ENCODE measurements around the gene PATE3. TPM values are rescaled to one million over a fixed set of nuclear protein-coding genes. Genes with fewer than 3 reads are reported as not detected.

Gene PATE3
- total and polyA plus RNA-seq, 10 of the 15 experiments (the other 5 are each of a cell fraction or from before 2014, with no cell fraction given) = not detected

GRCh38 chr11:125768336-125769046 lies 19.4 kb upstream of the PATE3 start:
- Histone ChIP-seq H3K27ac (ENCODE audit: control insufficient read depth, insufficient read depth) (no peak overlapping the region), H3K27me3 (replicated peaks in 1 of 2; ENCODE audit: control insufficient read depth in 2 of 2, insufficient read depth in 2 of 2, low read length in 1 of 2) (peaks cover 0 to 3% of the 10 kb centered on the region in 2 experiments; a peak in 3 of 4 replicates), H3K4me1 (ENCODE audit: control insufficient read depth, insufficient read depth, low read length) (no peaks in the 10 kb centered on the region), H2AFZ (ENCODE audit: control insufficient read depth, low read depth, low read length) (no peak overlapping the region), H3K9ac (ENCODE audit: control insufficient read depth, insufficient read depth, low read length) (no peak overlapping the region), H3K4me2 (ENCODE audit: control insufficient read depth, insufficient read depth) (no peak overlapping the region), H3K36me3 (ENCODE audit: control insufficient read depth in 2 of 2, insufficient read depth in 2 of 2, low read length in 1 of 2) (no peaks in the 10 kb centered on the region), H3K9me3 (replicated peaks; ENCODE audit: control insufficient read depth, insufficient read depth, low read length) (no peaks in the 10 kb centered on the region), H4K20me1 (ENCODE audit: control insufficient read depth, insufficient read depth) (no peaks in the 10 kb centered on the region), H3K4me3 (no peak overlapping the region), H3K79me2 (ENCODE audit: control insufficient read depth, insufficient read depth, low read length) (no peaks in the 10 kb centered on the region)
- POLR2A ChIA-PET = no interaction called here
- DNase-seq (ENCODE audit: low read depth, low spot score) (no peak), FAIRE-seq (no peak), ATAC-seq (no peak)
- 31% methylated on average over 10 of the region's 10 CpGs for WGBS (ENCODE audit: insufficient coverage, insufficient replicate concordance, low lambda C conversion rate, missing lambda C conversion rate)
- SMC1A ChIA-PET (ENCODE audit: uncharacterized antibody, unreplicated experiment) = no interaction called here
- TF ChIP-seq JUNB (IDR thresholded peaks at IDR 0.05) (no peak), IRF4 (IDR thresholded peaks at IDR 0.05; ENCODE audit: low read depth, low read length) (no peak), MEF2A (IDR thresholded peaks at IDR 0.05; ENCODE audit: insufficient read depth, low read depth, low read length) (no peak), ZNF207 (IDR thresholded peaks at IDR 0.05; ENCODE audit: borderline replicate concordance) (no peak), CHD2 (IDR thresholded peaks at IDR 0.05; ENCODE audit: borderline replicate concordance, low read depth, low read length) (no peak), ESRRA (IDR thresholded peaks at IDR 0.05; ENCODE audit: low read length) (no peak), RCOR1 (conservative IDR thresholded peaks at IDR 0.05; ENCODE audit: low read depth, low read length) (no peak), FOS (IDR thresholded peaks at IDR 0.05; ENCODE audit: borderline replicate concordance, extremely low read depth, insufficient read length) (no peak), SMAD5 (IDR thresholded peaks at IDR 0.05; ENCODE audit: low read depth) (no peak), ZSCAN29 (IDR thresholded peaks at IDR 0.05) (no peak), HDAC2 (IDR thresholded peaks at IDR 0.05) (no peak), WRNIP1 (IDR thresholded peaks at IDR 0.05; ENCODE audit: borderline replicate concordance, low read depth, low read length) (no peak), GABPA (IDR thresholded peaks at IDR 0.05; ENCODE audit: low read depth) (no peak), MTA2 (IDR thresholded peaks at IDR 0.05; ENCODE audit: low read depth) (no peak), ZNF217 (IDR thresholded peaks at IDR 0.05) (no peak)
- in situ Hi-C loops (cut with MboI) = no loop called here
- intact Hi-C loops (cut with micrococcal nuclease; ENCODE audit: unreplicated experiment) = no loop called here
- BruUV-seq (replicated peaks) = no TSS peak
- CTCF ChIA-PET = no interaction called here
- RAD21 ChIA-PET (ENCODE audit: unreplicated experiment) = no interaction called here
